IMR-90 (cell line): ENCODE results near the gene PGF.

ENCODE experiments used
- CHD1 ChIP-seq: IDR thresholded peaks from 2 replicates; pipeline ENCODE4 v1.6.1; 2012; ENCODE audit warnings: low read depth, low read length, improper control_type of control experiment
- MAFK ChIP-seq: IDR thresholded peaks from 2 replicates; pipeline ENCODE4 v1.6.1; 2012; ENCODE audit warnings: low read depth, low read length, improper control_type of control experiment
- POLR2A ChIP-seq: IDR thresholded peaks from 2 replicates; pipeline ENCODE4 v1.6.1; 2012; ENCODE audit warnings: mild to moderate bottlenecking, low read depth, low read length
- RCOR1 ChIP-seq: IDR thresholded peaks from 2 replicates; pipeline ENCODE4 v1.6.1; 2012; ENCODE audit warnings: mild to moderate bottlenecking, low read length, improper control_type of control experiment; ENCODE audit not compliant: insufficient replicate concordance
- TF ChIP-seq, protein P1 (sequence below): conservative IDR thresholded peaks from 2 replicates; pipeline ENCODE4 v1.5.1; 2012; ENCODE audit warnings: mild to moderate bottlenecking, low read depth, low read length, improper control_type of control experiment

DNA sequence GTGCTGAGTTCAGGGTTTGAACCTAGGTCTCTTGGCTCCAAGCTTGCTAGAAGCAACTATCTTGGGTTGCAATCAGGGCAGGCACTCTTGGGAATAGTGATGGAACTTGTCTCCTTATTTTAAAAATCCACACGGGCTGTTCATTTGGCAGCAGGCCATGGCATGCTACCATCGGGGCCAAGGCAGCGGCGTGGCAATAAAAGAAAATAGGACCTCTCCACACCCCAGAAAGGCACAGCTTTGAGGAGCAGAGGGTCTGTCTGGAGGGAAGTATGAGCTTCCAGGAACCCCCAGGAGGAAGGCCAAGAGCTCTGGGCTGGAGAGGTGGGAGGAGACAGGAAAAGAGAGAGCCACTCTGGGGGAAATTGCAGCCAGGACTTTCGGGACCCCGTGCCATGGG, 47.7 kb downstream of the PGF start:
- TF ChIP-seq, protein P1, sequence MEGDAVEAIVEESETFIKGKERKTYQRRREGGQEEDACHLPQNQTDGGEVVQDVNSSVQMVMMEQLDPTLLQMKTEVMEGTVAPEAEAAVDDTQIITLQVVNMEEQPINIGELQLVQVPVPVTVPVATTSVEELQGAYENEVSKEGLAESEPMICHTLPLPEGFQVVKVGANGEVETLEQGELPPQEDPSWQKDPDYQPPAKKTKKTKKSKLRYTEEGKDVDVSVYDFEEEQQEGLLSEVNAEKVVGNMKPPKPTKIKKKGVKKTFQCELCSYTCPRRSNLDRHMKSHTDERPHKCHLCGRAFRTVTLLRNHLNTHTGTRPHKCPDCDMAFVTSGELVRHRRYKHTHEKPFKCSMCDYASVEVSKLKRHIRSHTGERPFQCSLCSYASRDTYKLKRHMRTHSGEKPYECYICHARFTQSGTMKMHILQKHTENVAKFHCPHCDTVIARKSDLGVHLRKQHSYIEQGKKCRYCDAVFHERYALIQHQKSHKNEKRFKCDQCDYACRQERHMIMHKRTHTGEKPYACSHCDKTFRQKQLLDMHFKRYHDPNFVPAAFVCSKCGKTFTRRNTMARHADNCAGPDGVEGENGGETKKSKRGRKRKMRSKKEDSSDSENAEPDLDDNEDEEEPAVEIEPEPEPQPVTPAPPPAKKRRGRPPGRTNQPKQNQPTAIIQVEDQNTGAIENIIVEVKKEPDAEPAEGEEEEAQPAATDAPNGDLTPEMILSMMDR, result no peak
- no peak for TF ChIP-seq CHD1
- TF ChIP-seq RCOR1, result no peak
- TF ChIP-seq MAFK, result no peak
- no peak for TF ChIP-seq POLR2A
